Fibroblast of pulmonary artery (primary cell): ENCODE data around the gene BMP5.
A peak's percentile ranks its signal among the peaks of the same experiment; 100 is the strongest.

Source experiments
- DNase-seq: peaks from one replicate; pipeline ENCODE4 v3.0.0-alpha.2; 2010; ENCODE audit warnings: low read depth
- H3K4me3 ChIP-seq: replicated peaks from 2 replicates; pipeline ENCODE4 v1.5.1; 2011; ENCODE audit warnings: low read depth, mild to moderate bottlenecking, control low read depth, low read length, moderate library complexity
- CTCF ChIP-seq: IDR thresholded peaks from 2 replicates; pipeline ENCODE4 v1.5.1; 2011; ENCODE audit warnings: mild to moderate bottlenecking, control low read depth, low read length, inconsistent platforms; ENCODE audit errors: missing control alignments

The BMP5 gene

GRCh38 chr6:55819811-55820210 lies 55.6 kb downstream of the BMP5 start:
- DNase-seq: no peak
- no peak overlapping the region for H3K4me3 ChIP-seq
- no peak for TF ChIP-seq CTCF

- no peak for TF ChIP-seq CTCF
These were observed 56.9 kb downstream of the BMP5 start for GRCh38 chr6:55818482-55818881.

GRCh38 chr6:55812509-55812908 lies 62.9 kb downstream of the BMP5 start:
- no peak for TF ChIP-seq CTCF
- no peak for DNase-seq
- H3K4me3 ChIP-seq: no peak overlapping the region

More at GRCh38 chr6:55818482-55818881, 56.9 kb downstream of the BMP5 start:
- peak; percentile 46 for DNase-seq
- no peak overlapping the region for H3K4me3 ChIP-seq

GRCh38 chr6:55811074-55811473 lies 64.3 kb downstream of the BMP5 start:
- no peak overlapping the region for H3K4me3 ChIP-seq
- TF ChIP-seq CTCF: no peak
- no peak for DNase-seq

GRCh38 chr6:55802259-55802658 lies 73.1 kb downstream of the BMP5 start:
- no peak for TF ChIP-seq CTCF
- DNase-seq: no peak
- H3K4me3 ChIP-seq: no peak overlapping the region

- H3K4me3 ChIP-seq: no peak overlapping the region
- DNase-seq: no peak
- TF ChIP-seq CTCF: no peak
These were observed 76.8 kb downstream of the BMP5 start for GRCh38 chr6:55798571-55798970.

GRCh38 chr6:55794136-55794812 lies 81.1 kb downstream of the BMP5 start:
- TF ChIP-seq CTCF: no peak
- no peak overlapping the region for H3K4me3 ChIP-seq
- peak; percentile 45 for DNase-seq
